Neural progenitor cell (in vitro differentiated cells): ENCODE results near the gene RHBDL1. TPM values are rescaled to one million over a fixed set of nuclear protein-coding genes. Genes with fewer than 3 reads are reported as not detected.

Experiments used
- DNase-seq: peaks from one replicate; pipeline ENCODE4 v3.0.0-alpha.2; 2016; ENCODE audit warnings: low spot score
- H2AFZ ChIP-seq: fragments of 200-600 bp; sonication (generic); replicated peaks from 2 replicates; pipeline ENCODE4 v1.6.1; 2016; ENCODE audit warnings: antibody characterized with exemption
- H3F3A ChIP-seq: fragments of 200-600 bp; sonication (generic); 2 replicates; pipeline ENCODE4 v1.6.1; 2016; ENCODE audit warnings: antibody characterized with exemption, low read depth
- H3K27ac ChIP-seq: fragments of 200-600 bp; sonication (generic); 2 replicates; pipeline ENCODE4 v1.5.1; 2016; ENCODE audit warnings: mild to moderate bottlenecking
- H3K27me3 ChIP-seq: fragments of 200-600 bp; sonication (generic); 2 replicates; pipeline ENCODE4 v1.6.1; 2016; ENCODE audit warnings: mild to moderate bottlenecking, moderate library complexity
- H3K36me3 ChIP-seq: fragments of 200-600 bp; sonication (generic); 2 replicates; pipeline ENCODE4 v1.5.1; 2016
- H3K4me1 ChIP-seq: fragments of 200-600 bp; sonication (generic); 2 replicates; pipeline ENCODE4 v1.6.1; 2016; ENCODE audit warnings: mixed run types
- H3K4me2 ChIP-seq: fragments of 200-600 bp; sonication (generic); 2 replicates; pipeline ENCODE4 v1.6.1; 2016
- H3K4me3 ChIP-seq: fragments of 200-600 bp; sonication (generic); 2 replicates; pipeline ENCODE4 v1.5.1; 2016
- H3K79me2 ChIP-seq: fragments of 200-600 bp; sonication (generic); 2 replicates; pipeline ENCODE4 v1.6.1; 2016; ENCODE audit warnings: low read depth
- H3K9ac ChIP-seq: fragments of 200-600 bp; sonication (generic); 2 replicates; pipeline ENCODE4 v1.6.1; 2016
- H3K9me3 ChIP-seq: fragments of 200-600 bp; sonication (generic); 2 replicates; pipeline ENCODE4 v1.5.1; 2016; ENCODE audit warnings: low read depth
- H4K20me1 ChIP-seq: fragments of 200-600 bp; sonication (generic); 2 replicates; pipeline ENCODE4 v1.6.1; 2016; ENCODE audit warnings: low read depth
- H3K27ac Mint-ChIP-seq: 3 replicates; pipeline ENCODE4 v1.8.0; 2021; ENCODE audit warnings: mixed read lengths
- H3K27me3 Mint-ChIP-seq: 2 replicates; pipeline ENCODE4 v1.8.0; 2022; ENCODE audit warnings: low read depth, mild to moderate bottlenecking, inconsistent platforms, moderate library complexity, mixed read lengths; ENCODE audit not compliant: insufficient read depth
- H3K36me3 Mint-ChIP-seq: 3 replicates; pipeline ENCODE4 v1.8.0; 2021; ENCODE audit warnings: mixed read lengths
- H3K4me1 Mint-ChIP-seq: 3 replicates; pipeline ENCODE4 v1.8.0; 2021; ENCODE audit warnings: mixed read lengths
- H3K4me3 Mint-ChIP-seq: 3 replicates; pipeline ENCODE4 v1.8.0; 2021; ENCODE audit warnings: mild to moderate bottlenecking, moderate library complexity, mixed read lengths
- H3K9me3 Mint-ChIP-seq: 3 replicates; pipeline ENCODE4 v1.8.0; 2020; ENCODE audit warnings: mixed read lengths
- CTCF ChIP-seq: fragments of 200-600 bp; sonication (generic); IDR thresholded peaks from 2 replicates; pipeline ENCODE4 v1.5.1; 2017; ENCODE audit warnings: antibody characterized with exemption, mild to moderate bottlenecking
- EZH2 ChIP-seq: fragments of 200-600 bp; sonication (generic); IDR thresholded peaks from 2 replicates; pipeline ENCODE4 v1.6.1; 2017; ENCODE audit warnings: antibody characterized with exemption, mild to moderate bottlenecking, moderate library complexity
- EZH2phosphoT487 ChIP-seq: fragments of 200-600 bp; sonication (generic); IDR thresholded peaks from 2 replicates; pipeline ENCODE4 v1.6.1; 2017; ENCODE audit warnings: antibody characterized with exemption
- total RNA-seq: library from RNA; depleted of rRNA; stranded (reverse); fragments of >200 nt; gene quantifications from 2 replicates; pipeline ENCODE4 v1.2.3, GENCODE V29; 2015; ENCODE audit warnings: low replicate concordance

Gene RHBDL1
- total RNA-seq, 1 donor from 2014 or later = 0.28 TPM

DNA sequence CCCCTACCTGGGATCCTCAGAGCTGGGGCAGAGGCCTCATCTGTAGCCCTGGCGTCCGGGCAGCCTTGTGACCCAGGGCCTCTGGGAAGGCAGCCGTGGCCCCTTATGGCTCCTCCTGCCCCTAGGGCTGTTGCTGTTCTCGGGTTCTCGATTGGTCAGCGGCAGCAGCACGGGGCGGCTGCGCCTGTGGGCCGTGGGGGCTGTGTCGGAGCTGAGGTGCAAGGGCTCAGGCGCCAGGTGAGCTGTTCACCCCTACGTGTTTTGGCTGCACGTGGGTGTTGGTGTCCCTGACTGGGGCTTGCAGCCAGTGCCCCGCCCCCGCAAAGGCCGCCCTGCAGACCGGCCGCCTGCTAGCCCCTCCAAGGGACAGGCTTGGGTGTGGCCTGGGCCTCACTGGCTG is 13.4 kb upstream of the RHBDL1 start:
- Histone ChIP-seq H3K79me2 (no peaks in the 10 kb centered on the region), H2AFZ (no peak overlapping the region), H3K9ac (no peak overlapping the region), H3K36me3 (no peaks in the 10 kb centered on the region), H3K27me3 (no peaks in the 10 kb centered on the region), H3K4me2 (no peak overlapping the region), H3F3A (peaks cover 3% of the 10 kb centered on the region), H4K20me1 (peaks cover 5% of the 10 kb centered on the region), H3K27ac (no peak overlapping the region), H3K4me1 (peaks cover 3% of the 10 kb centered on the region), H3K4me3 (no peak overlapping the region), H3K9me3 (no peaks in the 10 kb centered on the region)
- Mint-ChIP-seq H3K4me3 (no peak overlapping the region), H3K27me3 (peaks cover 2% of the 10 kb centered on the region), H3K27ac (no peak overlapping the region), H3K9me3 (no peaks in the 10 kb centered on the region), H3K36me3 (peaks cover 2% of the 10 kb centered on the region), H3K4me1 (peaks cover 4% of the 10 kb centered on the region)
- no peak for DNase-seq
- TF ChIP-seq EZH2 (no peak), CTCF (no peak), EZH2phosphoT487 (no peak)

- peaks cover 5% of the 10 kb centered on the region for H3K4me1 Mint-ChIP-seq
These were observed 12.9 kb upstream of the RHBDL1 start for GRCh38 chr16:662597-662996.

DNA sequence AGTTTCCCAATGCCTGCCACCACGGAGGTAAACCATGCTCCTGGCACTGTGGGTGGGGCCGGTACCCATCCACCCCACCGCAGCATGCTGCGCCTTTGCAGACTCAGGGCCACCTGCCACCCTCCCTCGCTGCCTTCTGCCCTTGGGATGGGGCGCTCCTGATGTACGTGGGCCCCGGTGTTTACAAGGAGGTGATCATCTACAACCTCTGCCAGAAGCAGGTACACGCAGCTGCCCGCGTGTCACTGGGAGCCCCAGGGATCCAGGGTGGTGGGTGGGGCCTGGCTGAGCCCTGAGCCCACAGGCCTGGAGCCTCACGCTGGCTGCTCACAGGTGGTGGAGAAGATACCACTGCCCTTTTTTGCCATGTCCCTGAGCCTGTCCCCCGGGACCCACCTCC is 8.9 kb upstream of the RHBDL1 start:
- H3K4me1 Mint-ChIP-seq = peaks cover 3% of the 10 kb centered on the region
- no peaks in the 10 kb centered on the region for H3K27me3 ChIP-seq
- H3K4me1 ChIP-seq = peaks cover 8% of the 10 kb centered on the region
- H3K9me3 Mint-ChIP-seq = no peaks in the 10 kb centered on the region
- peaks cover 22% of the 10 kb centered on the region for H4K20me1 ChIP-seq
- peaks cover 2% of the 10 kb centered on the region for H3F3A ChIP-seq
- no peak overlapping the region for H3K4me2 ChIP-seq
- DNase-seq = no peak
- H3K27me3 Mint-ChIP-seq = peaks cover 4% of the 10 kb centered on the region
- H3K79me2 ChIP-seq = peaks cover 15% of the 10 kb centered on the region
- no peak overlapping the region for H3K4me3 Mint-ChIP-seq
- TF ChIP-seq EZH2 = no peak
- TF ChIP-seq CTCF = no peak
- no peak for TF ChIP-seq EZH2phosphoT487
- no peak overlapping the region for H2AFZ ChIP-seq
- no peak overlapping the region for H3K27ac Mint-ChIP-seq
- no peaks in the 10 kb centered on the region for H3K9me3 ChIP-seq
- H3K9ac ChIP-seq = no peak overlapping the region
- H3K27ac ChIP-seq = no peak overlapping the region
- no peaks in the 10 kb centered on the region for H3K36me3 ChIP-seq
- H3K4me3 ChIP-seq = no peak overlapping the region
- H3K36me3 Mint-ChIP-seq = peaks cover 2% of the 10 kb centered on the region

More at GRCh38 chr16:662597-662996, 12.9 kb upstream of the RHBDL1 start:
- Histone ChIP-seq H2AFZ (no peak overlapping the region), H3K27me3 (no peaks in the 10 kb centered on the region), H3F3A (peaks cover 6% of the 10 kb centered on the region), H3K4me3 (no peak overlapping the region), H3K9me3 (no peaks in the 10 kb centered on the region), H3K27ac (no peak overlapping the region), H3K4me1 (peaks cover 5% of the 10 kb centered on the region), H3K9ac (no peak overlapping the region), H4K20me1 (peaks cover 5% of the 10 kb centered on the region), H3K36me3 (no peaks in the 10 kb centered on the region), H3K79me2 (no peaks in the 10 kb centered on the region), H3K4me2 (no peak overlapping the region)
- TF ChIP-seq EZH2 = no peak
- TF ChIP-seq EZH2phosphoT487 = no peak
- no peak for TF ChIP-seq CTCF
- peaks cover 2% of the 10 kb centered on the region for H3K27me3 Mint-ChIP-seq
- H3K36me3 Mint-ChIP-seq = peaks cover 2% of the 10 kb centered on the region
- H3K4me3 Mint-ChIP-seq = peak overlapping the region; percentile 33
- DNase-seq = no peak
- no peaks in the 10 kb centered on the region for H3K9me3 Mint-ChIP-seq
- H3K27ac Mint-ChIP-seq = no peak overlapping the region
